Daoy (cell line): Measurements from ENCODE around the gene PEX14. TPM values are rescaled to one million over a fixed set of nuclear protein-coding genes. Genes with fewer than 3 reads are reported as not detected.

Experiments
- DNase-seq: peaks from one replicate; pipeline ENCODE4 v3.0.0-alpha.2; 2015; ENCODE audit warnings: low read depth
- total RNA-seq: library from RNA; depleted of rRNA; stranded (reverse); fragments of >200 nt; shearing (Covaris generic); gene quantifications from 2 replicates; pipeline ENCODE4 v1.2.3, GENCODE V29; 2014

Gene PEX14
- total RNA-seq, 1 experiment from 2014 or later = 22.6 TPM

DNA sequence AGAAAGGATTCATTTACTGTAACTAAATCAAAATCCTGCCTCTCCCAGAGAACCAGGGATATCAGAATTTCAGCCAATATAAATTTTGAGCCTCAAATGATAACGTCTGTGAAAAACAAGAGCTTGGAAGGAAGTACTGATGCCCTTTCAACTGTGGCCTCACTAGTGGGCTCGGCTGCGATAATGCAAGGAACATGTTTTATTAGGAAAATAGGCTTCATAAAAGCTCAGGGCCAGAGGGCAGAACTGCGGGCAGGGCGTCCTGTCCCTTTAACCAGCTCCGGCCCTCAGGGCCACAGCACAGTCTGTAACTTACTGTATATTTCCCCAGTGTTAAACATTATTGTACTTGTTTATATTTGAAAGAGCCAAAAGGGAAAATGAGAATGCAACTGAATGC is 122.0 kb downstream of the PEX14 start:
- DNase-seq = no peak

- no peak for DNase-seq
Measured at GRCh38 chr1:10597492-10598388, 123.0 kb downstream of the PEX14 start.

GRCh38 chr1:10598389-10598702 is 123.6 kb downstream of the PEX14 start:
- peak; percentile 44 for DNase-seq

DNA sequence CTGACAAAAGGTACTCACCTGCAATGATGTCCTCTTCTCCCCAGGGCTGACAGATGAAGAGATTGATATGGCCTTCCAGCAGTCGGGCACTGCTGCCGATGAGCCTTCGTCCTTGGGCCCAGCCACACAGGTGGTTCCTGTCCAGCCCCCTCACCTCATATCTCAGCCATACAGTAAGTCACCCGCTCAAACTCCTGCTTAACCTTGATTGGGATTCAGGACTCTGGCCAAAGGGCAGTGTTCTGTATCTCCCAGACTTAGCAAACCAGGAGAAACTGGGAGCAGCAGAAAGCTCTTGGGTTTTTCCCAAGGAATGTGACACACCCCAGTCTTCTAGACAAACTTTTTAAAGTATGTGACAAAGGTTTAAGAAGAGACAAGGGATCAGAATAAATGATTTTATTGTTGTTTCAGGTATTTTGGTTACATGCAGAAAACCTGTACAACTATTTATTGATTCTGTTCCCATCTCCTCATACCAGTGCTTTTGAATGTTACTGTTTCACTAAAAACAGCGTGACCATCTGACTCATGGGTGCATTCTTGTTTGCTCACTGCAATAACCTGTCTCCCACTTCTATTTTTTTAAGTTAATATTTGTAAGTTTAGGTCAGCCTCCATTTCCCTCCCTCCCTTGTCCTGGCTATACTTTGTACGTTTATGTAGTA is 124.6 kb downstream of the PEX14 start:
- peak; percentile 58 for DNase-seq

DNA sequence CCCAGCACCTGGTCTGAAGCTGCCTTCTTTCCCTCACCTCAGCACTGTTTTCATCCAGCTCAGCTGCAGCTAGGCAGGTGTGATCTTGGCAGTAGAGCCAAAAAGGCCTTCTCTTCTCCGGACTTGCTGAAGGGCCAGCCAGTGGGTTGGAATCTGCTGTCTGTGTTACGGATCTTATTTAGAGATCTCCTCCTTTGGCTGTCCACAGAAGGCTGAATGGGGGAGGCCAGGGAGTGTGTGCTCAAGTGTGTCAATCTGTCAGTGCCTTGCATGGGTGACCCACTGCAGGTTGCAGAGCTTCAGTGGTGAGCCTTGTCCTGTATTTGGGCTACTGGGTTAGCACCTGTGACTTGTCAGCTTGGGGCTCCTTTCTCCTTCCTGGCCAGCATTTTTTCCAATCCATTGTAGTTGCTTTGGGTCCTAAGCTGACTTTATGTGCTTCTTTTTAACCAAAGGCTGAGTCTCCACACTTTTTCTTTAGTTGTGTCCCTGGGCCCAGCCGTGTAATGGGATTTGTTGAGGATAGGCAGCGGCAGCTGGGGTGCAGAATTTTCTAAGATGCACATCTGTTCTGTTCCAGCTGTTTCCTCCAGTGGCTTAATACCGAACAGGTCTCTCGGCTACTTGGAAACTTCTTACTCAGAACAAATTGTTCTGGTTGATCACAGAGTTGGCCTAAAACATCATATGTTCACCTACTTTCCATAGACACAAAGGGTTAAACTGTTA is 126.8 kb downstream of the PEX14 start:
- no peak for DNase-seq

GRCh38 chr1:10602936-10603335 is 128.2 kb downstream of the PEX14 start:
- DNase-seq = no peak

DNA sequence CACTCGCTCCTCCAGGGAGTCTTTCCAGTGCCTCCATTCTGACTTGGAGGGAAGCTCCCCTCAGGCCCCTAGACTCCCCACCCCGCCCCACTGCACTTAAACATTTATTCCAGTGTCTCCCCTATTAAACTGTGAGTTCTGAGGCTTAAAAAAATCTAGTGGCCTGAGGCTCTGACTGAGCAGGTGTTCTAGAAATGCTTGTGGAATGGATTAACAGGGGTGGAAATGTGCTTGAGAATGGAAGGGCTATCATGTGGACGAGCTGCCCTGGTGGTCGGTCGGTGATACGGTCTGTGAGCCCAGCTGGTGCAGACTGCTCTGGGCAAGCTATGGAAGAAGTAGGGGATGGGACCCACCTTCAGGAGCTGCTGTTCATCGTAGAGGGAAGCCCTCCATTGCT is 130.2 kb downstream of the PEX14 start:
- no peak for DNase-seq

DNA sequence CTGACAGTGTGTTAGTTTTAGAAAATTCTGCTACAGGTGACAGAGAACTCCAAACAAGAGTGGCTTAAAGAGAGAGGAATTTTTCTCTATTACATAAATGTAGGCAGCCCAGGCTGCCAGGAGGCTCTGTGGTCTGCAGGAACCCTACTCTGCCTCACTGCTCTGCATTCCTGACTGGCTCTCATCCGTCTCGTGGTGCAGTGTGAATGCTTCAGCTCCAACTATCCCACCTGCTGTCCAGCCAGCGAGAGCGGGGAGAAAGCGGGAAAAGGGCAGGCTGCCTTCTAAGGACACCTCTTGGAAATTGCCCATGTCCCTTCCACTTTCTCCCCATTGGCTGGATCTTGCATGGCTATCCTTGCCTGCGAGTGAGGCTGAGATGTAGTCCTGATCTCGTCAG is 131.3 kb downstream of the PEX14 start:
- no peak for DNase-seq

DNA sequence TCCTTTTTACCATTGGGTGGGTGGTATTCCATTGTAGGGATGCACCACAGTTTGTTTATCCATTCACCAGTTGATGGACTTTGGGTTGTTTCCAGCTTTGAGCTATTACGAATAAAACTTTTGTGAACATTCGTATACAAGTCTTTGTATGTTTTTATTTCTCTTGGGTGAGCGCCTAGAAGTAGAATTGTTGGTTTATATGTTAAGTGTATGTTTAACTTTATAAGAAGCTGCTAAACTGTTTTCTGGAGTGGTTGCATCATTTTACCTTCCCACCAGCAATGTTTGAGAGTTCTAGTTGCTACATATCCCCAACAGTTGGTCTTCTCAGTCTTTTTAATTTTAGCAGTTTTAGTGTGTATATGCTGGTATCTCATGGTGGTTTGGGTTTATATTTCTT is 132.5 kb downstream of the PEX14 start:
- DNase-seq = no peak

DNA sequence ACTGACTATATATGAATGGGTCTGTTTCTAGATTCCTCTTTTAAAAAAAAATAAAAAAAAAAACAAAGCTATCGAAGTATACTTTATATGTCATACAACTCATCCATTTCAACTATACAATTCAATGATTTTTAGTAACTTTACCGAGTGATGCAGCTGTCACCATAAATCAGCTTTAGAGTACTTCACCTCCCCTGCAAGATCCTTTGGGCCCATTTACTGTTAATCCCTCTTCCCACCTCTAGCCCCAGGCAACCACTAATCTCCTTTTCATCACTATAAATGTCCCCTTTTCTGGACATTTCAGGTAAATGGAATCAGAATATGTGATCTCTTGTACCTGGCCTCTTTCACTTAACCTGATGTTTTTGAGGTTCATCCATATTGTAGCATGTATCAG is 133.9 kb downstream of the PEX14 start:
- no peak for DNase-seq

- no peak for DNase-seq
Measured at GRCh38 chr1:10610901-10611600, 136.3 kb downstream of the PEX14 start.

DNA sequence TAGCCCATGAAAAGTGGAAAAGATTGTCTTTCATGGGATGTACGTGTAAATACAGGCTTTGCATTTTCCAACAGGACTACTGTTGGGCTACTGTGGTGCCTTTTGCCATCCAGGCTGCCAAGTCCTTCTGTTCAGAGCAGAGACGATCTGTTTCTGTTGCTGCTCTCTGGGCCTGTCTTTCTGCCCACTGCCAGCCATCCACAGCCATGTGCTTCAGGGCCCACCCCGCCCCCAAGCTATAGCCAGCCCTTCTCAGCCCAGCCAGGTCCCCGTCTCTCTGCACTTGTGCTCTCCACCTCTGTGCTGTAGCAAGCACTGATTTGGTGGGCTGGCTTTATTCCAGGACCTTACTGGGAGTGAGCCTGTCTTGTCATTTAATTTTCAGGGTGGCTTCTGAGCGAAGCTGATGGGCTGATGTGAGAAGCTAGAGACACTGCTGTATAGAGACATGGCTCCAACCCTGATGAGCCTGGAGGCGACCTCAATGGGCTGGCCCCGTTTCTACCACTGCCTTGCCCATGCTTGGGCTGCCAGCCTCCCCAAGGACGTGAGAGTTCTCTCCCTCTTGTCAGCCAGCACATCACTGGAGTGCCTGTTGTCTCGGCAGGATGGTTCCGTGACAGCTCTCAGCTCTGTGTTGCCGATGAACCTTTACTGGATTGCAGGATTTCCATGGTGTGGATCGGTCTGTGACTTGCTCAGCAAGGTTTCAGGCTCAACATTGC is 137.8 kb downstream of the PEX14 start:
- DNase-seq = no peak

- no peak for DNase-seq
Measured at GRCh38 chr1:10613340-10613739, 138.6 kb downstream of the PEX14 start.

GRCh38 chr1:10613861-10614260 is 139.1 kb downstream of the PEX14 start:
- DNase-seq = no peak

GRCh38 chr1:10614377-10615225 is 139.9 kb downstream of the PEX14 start:
- DNase-seq = no peak

GRCh38 chr1:10615332-10615731 is 140.6 kb downstream of the PEX14 start:
- DNase-seq = no peak

DNA sequence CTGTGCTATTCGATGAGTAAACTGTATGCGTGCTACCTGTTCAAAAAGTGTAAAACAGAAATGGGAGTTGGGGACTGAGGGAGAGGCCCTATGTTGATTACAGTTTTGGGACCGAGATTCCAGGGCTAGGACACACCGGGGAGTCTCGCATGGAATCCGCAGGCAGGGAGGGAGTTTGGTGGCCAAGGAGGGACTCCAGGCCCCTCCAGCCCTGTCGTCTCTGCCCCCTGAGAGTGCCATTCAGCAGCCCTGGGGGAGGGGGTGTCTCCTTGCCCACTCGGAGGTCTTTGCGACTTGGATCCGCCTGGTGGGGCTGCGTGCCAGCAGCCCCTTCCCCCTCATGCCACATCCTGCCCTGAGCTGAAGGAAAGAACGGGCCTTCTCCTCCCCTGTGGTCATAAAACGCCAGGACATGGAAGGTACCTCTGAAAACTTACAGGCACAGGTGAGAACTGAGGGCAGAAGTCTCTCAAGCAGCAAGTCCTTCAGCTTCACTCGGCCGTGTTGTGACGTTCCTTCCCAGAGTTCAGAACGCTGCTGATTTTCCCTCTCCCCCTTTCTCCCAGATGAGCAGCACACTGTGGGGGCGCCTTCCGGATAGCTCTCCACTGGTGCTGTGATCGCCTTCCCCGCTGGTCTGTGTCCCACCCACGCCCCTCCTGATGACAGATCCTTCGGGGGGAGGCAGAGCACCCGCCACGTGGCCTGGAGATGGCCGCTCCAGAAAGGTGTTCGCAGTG is 141.4 kb downstream of the PEX14 start:
- DNase-seq = no peak

- no peak for DNase-seq
Measured at GRCh38 chr1:10616696-10617095, 141.9 kb downstream of the PEX14 start.

DNA sequence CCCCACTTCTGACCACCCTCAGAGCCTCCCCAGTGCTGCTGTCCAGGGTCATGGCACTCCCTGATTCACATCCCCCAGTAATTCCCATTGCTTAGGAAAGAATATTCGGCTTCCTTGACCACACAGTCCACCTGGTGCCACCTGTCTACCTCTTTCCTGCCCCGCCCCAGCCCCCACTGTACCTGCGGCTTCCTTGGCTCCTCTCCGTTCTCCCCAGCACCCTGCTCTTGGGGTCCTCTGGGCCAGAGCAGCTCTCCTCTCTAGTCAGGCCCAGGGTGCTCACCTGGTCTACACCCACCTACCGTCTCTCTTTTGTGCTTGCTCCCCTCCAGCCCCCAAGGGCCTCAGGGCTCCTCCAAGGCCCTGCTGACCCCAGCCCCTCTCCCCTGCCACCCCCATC is 142.6 kb downstream of the PEX14 start:
- DNase-seq = no peak
